HepG2 (cell line): ENCODE data around the gene TIMM9. TPM values are rescaled to one million over a fixed set of nuclear protein-coding genes. Genes with fewer than 3 reads are reported as not detected.

Experiments used
- AKAP8 ChIP-seq: sonication (generic); formaldehyde crosslinking; IDR thresholded peaks from 2 replicates; pipeline ENCODE4 v1.5.1; 2020; ENCODE audit warnings: mild to moderate bottlenecking, missing genetic modification reagents
- GABPA ChIP-seq, 2 experiments: IDR thresholded peaks; 2 replicates each; pipeline ENCODE4 v1.6.1; 2011 to 2016; ENCODE audit warnings: low read depth in 2 of 2, low read length in 1 of 2, missing biosample characterization in 1 of 2, missing genetic modification characterization in 1 of 2
- KMT2A ChIP-seq: sonication (generic); formaldehyde crosslinking; IDR thresholded peaks from 2 replicates; pipeline ENCODE4 v1.4.0; 2020; ENCODE audit warnings: missing genetic modification reagents
- MAZ ChIP-seq, 2 experiments: sonication (generic) in 1 of 2; formaldehyde crosslinking in 1 of 2; IDR thresholded peaks; 2 replicates each; pipeline versions ENCODE4 v1.5.0 to v1.6.1; 2012 to 2020; ENCODE audit warnings: low read depth in 2 of 2, mild to moderate bottlenecking in 2 of 2, borderline replicate concordance in 1 of 2, improper control_type of control experiment in 1 of 2, low read length in 1 of 2, missing genetic modification reagents in 1 of 2, moderate library complexity in 1 of 2
- MLLT10 ChIP-seq: sonication (generic); formaldehyde crosslinking; IDR thresholded peaks from 2 replicates; pipeline ENCODE4 v1.4.0; 2020; ENCODE audit warnings: missing genetic modification reagents
- NCOA5 ChIP-seq: sonication (generic); formaldehyde crosslinking; IDR thresholded peaks from 2 replicates; pipeline ENCODE4 v1.4.0; 2020; ENCODE audit warnings: missing genetic modification reagents
- NFKBIZ ChIP-seq: IDR thresholded peaks from 2 replicates; pipeline ENCODE4 v1.6.1; 2018; ENCODE audit warnings: missing genetic modification reagents, missing compliant biosample characterization
- POLR2A ChIP-seq, 2 experiments: IDR thresholded peaks; 2 replicates each; pipeline ENCODE4 v1.6.1; 2011; ENCODE audit warnings: low read depth in 2 of 2, low read length in 2 of 2, mild to moderate bottlenecking in 1 of 2, moderate library complexity in 1 of 2; ENCODE audit not compliant: insufficient read depth in 1 of 2
- RCOR2 ChIP-seq: IDR thresholded peaks from 2 replicates; pipeline ENCODE4 v1.6.1; 2016; ENCODE audit warnings: missing biosample characterization, missing genetic modification reagents
- SAFB2 ChIP-seq: sonication (generic); formaldehyde crosslinking; IDR thresholded peaks from 2 replicates; pipeline ENCODE4 v1.5.1; 2020; ENCODE audit warnings: missing genetic modification reagents, low read depth, mild to moderate bottlenecking, borderline replicate concordance
- SIN3B ChIP-seq: fragments of 150-350 bp; IDR thresholded peaks from 2 replicates; pipeline ENCODE4 v1.6.1; 2014; ENCODE audit warnings: low read length
- SP1 ChIP-seq, 2 experiments: fragments of 450-650 bp in 1 of 2; sonication (generic) in 1 of 2; formaldehyde crosslinking in 1 of 2; IDR thresholded peaks; 2 replicates each; pipeline versions ENCODE4 v1.4.0 to v1.6.1; 2016 to 2020; ENCODE audit warnings: missing genetic modification reagents in 1 of 2
- SRY ChIP-seq: sonication (generic); formaldehyde crosslinking; IDR thresholded peaks from 2 replicates; pipeline ENCODE4 v1.8.0; 2022; ENCODE audit warnings: mild to moderate bottlenecking, missing genetic modification reagents
- ZFP82 ChIP-seq: sonication (generic); formaldehyde crosslinking; IDR thresholded peaks from 2 replicates; pipeline ENCODE4 v1.5.1; 2020; ENCODE audit warnings: mild to moderate bottlenecking, missing genetic modification reagents, borderline replicate concordance
- ZFY ChIP-seq: sonication (generic); formaldehyde crosslinking; IDR thresholded peaks from 2 replicates; pipeline ENCODE4 v1.4.0; 2020; ENCODE audit warnings: missing genetic modification reagents
- ZSCAN29 ChIP-seq: sonication (generic); formaldehyde crosslinking; conservative IDR thresholded peaks from 2 replicates; pipeline ENCODE4 v1.4.0; 2020; ENCODE audit warnings: mild to moderate bottlenecking, missing genetic modification reagents
- polyA plus RNA-seq, 8 experiments: library from polyadenylated mRNA; depleted of rRNA in 3 of 8; stranded (reverse) in 7 of 8; unstranded in 1 of 8; fragments of >200 nt; fragmentation: Illumina TruSeq in 4 of 8; extraction: Trizol in 4 of 8; gene quantifications; 2 replicates each; pipeline versions ENCODE4 v1.2.1 to v1.2.3, GENCODE V29; 2011 to 2016; ENCODE audit warnings: low read depth in 4 of 8, missing spikeins in 1 of 8, mixed read lengths in 1 of 8; ENCODE audit not compliant: insufficient read depth in 1 of 8
- total RNA-seq, 5 experiments: library from RNA; depleted of rRNA; stranded (reverse); fragments of >200 nt; fragmentation: Illumina TruSeq; extraction: Trizol; gene quantifications; 2 replicates each; pipeline ENCODE4 v1.2.3, GENCODE V29; 2016; ENCODE audit warnings: low read depth in 1 of 5
- TF ChIP-seq, protein P1 (sequence below): IDR thresholded peaks from 2 replicates; pipeline ENCODE4 v1.6.1; 2016; ENCODE audit warnings: mild to moderate bottlenecking, missing biosample characterization, missing genetic modification reagents
- TF ChIP-seq, protein P2 (sequence below): sonication (generic); formaldehyde crosslinking; IDR thresholded peaks from 2 replicates; pipeline ENCODE4 v1.4.0; 2020; ENCODE audit warnings: missing genetic modification reagents, mild to moderate bottlenecking, borderline replicate concordance
- TF ChIP-seq, protein P3 (sequence below): sonication (generic); formaldehyde crosslinking; IDR thresholded peaks from 2 replicates; pipeline ENCODE4 v1.5.1; 2020; ENCODE audit warnings: missing genetic modification reagents, mild to moderate bottlenecking, borderline replicate concordance
- TF ChIP-seq, protein P4 (sequence below): sonication (generic); formaldehyde crosslinking; IDR thresholded peaks from 2 replicates; pipeline ENCODE4 v1.5.0; 2020; ENCODE audit warnings: mild to moderate bottlenecking, missing genetic modification reagents, borderline replicate concordance

The TIMM9 gene
- total and polyA plus RNA-seq, 2 of the 13 experiments (the other 11 are each of a cell fraction or from before 2014, with no cell fraction given): 30.5 to 42.5 TPM

DNA sequence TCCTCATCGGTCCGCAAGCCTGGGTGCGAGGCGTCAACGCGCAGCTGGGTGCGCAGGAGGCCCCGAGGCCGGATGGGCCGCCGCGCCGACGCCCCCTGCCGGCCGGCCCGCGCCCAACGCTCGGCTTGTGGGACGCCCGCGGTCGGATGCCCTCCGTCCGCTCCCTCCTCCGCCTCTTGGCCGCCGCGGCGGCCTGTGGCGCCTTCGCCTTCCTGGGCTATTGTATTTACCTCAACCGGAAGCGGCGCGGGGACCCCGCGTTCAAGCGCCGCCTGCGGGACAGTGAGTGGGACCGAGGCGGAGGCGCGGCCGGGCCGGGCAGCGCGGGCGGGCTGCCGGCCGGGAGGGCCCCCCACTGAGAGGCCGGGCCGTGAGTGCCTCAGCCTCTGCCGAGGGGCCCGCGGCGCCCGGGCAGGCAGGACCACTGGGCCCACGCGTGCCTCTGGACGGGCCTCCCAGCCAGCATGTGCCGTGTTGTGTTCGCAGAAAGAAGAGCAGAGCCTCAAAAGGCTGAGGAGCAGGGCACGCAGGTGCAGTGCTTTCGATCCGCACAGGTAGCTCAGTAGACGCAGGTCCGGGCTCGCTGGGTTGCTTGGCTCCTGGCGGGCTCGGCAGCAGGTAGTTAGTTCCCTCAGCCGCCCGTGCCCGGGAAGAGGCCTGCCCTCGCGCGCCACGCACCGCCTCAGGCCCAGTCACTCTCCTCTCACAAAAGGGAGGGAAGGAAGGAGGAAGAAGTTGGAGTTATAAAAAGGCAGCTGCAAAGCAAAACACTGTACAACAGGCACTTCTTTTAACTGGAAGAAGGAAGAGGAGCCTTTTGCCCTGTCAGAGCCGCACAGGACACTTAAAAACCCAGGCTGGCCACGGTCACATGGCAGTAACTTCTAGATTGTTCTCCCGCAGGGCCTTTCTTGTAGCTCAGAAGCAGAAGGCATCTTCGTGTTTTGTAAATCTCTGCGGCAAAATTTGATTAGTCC is 31.2 kb downstream of the TIMM9 start, which contains the start of gene TOMM20L (continued):
- TF ChIP-seq RCOR2 (no peak), POLR2A (IDR thresholded peaks at IDR 0.05; ENCODE audit: insufficient read depth in 1 of 2, low read depth in 2 of 2, low read length in 2 of 2) (peak in 1 of 2 experiments; percentile 28; a peak in 3 of 4 replicates), GABPA (IDR thresholded peaks at IDR 0.05; ENCODE audit: low read depth, low read length) (no peak; the same call in 1 of the 2 replicates), GABPA (CRISPR knock-in tag; IDR thresholded peaks at IDR 0.05; ENCODE audit: low read depth) (peak; percentile 53), ZFP82 (CRISPR knock-in tag) (peak; percentile 76; the same call in 1 of the 2 replicates), SRY (CRISPR knock-in tag) (peak; percentile 32; the same call in 1 of the 2 replicates), NCOA5 (CRISPR knock-in tag) (no peak), SAFB2 (peak; percentile 77; the same call in 1 of the 2 replicates), SP1 (IDR thresholded peaks at IDR 0.05) (no peak), SP1 (CRISPR knock-in tag; IDR thresholded peaks at IDR 0.05) (no peak), AKAP8 (CRISPR knock-in tag) (0 out of 2 replicates have a peak, but pooled peaks have one; percentile 80), ZSCAN29 (CRISPR knock-in tag) (peak; percentile 90; the same call in 1 of the 2 replicates), NFKBIZ (CRISPR knock-in tag) (0 out of 2 replicates have a peak, but pooled peaks have one; percentile 29), MAZ (IDR thresholded peaks at IDR 0.05; ENCODE audit: borderline replicate concordance, low read depth, low read length) (no peak), MAZ (CRISPR knock-in tag; IDR thresholded peaks at IDR 0.05; ENCODE audit: low read depth) (peak; percentile 78), MLLT10 (CRISPR knock-in tag) (no peak), ZFY (CRISPR knock-in tag) (peak; percentile 88), SIN3B (no peak), KMT2A (CRISPR knock-in tag) (peak; percentile 37; the same call in 1 of the 2 replicates)
- TF ChIP-seq, protein P1, sequence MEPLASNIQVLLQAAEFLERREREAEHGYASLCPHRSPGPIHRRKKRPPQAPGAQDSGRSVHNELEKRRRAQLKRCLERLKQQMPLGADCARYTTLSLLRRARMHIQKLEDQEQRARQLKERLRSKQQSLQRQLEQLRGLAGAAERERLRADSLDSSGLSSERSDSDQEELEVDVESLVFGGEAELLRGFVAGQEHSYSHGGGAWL (CRISPR knock-in tag): peak; percentile 52; the same call in 1 of the 2 replicates
- TF ChIP-seq, protein P2, sequence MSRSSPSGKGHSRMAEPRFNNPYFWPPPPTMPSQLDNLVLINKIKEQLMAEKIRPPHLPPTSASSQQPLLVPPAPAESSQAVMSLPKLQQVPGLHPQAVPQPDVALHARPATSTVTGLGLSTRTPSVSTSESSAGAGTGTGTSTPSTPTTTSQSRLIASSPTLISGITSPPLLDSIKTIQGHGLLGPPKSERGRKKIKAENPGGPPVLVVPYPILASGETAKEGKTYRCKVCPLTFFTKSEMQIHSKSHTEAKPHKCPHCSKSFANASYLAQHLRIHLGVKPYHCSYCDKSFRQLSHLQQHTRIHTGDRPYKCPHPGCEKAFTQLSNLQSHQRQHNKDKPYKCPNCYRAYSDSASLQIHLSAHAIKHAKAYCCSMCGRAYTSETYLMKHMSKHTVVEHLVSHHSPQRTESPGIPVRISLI (CRISPR knock-in tag): peak; percentile 7; the same call in 1 of the 2 replicates
- TF ChIP-seq, protein P3, sequence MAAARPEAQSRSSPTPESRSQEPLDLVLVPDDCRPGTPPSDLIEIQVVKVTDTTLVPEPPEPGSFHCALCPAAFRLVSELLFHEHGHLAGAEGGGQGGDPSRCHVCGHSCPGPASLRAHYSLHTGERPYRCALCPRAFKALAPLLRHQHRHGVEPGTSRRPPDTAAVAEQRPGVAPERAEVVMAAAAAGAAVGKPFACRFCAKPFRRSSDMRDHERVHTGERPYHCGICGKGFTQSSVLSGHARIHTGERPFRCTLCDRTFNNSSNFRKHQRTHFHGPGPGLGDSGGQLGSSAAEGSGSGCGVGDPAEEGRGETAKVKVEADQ (CRISPR knock-in tag): 0 out of 2 replicates have a peak, but pooled peaks have one; percentile 68
- TF ChIP-seq, protein P4, sequence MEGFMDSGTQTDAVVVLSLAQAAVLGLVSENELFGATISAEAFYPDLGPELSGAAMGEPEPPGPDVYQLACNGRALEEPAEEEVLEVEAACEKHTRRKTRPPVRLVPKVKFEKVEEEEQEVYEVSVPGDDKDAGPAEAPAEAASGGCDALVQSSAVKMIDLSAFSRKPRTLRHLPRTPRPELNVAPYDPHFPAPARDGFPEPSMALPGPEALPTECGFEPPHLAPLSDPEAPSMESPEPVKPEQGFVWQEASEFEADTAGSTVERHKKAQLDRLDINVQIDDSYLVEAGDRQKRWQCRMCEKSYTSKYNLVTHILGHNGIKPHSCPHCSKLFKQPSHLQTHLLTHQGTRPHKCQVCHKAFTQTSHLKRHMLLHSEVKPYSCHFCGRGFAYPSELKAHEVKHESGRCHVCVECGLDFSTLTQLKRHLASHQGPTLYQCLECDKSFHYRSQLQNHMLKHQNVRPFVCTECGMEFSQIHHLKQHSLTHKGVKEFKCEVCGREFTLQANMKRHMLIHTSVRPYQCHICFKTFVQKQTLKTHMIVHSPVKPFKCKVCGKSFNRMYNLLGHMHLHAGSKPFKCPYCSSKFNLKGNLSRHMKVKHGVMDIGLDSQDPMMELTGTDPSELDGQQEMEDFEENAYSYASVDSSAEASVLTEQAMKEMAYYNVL: no peak
